ENCODE data around the gene ATF2. TPM values are rescaled to one million over a fixed set of nuclear protein-coding genes. Genes with fewer than 3 reads are reported as not detected.

The ATF2 gene
- total and polyA plus RNA-seq, 9 of the 15 experiments (the other 6 are each of a cell fraction or from before 2014, with no cell fraction given), result 24.2 to 111 (median 45.9) TPM

- TF ChIP-seq STAT6 (CRISPR knock-in tag; IDR thresholded peaks at IDR 0.05) (no peak), ZNF277 (CRISPR knock-in tag; IDR thresholded peaks at IDR 0.05; ENCODE audit: borderline replicate concordance) (no peak), TRIM28 (IDR thresholded peaks at IDR 0.05) (peak; percentile 53; the same call in 1 of the 2 replicates), ZBTB8A (IDR thresholded peaks at IDR 0.05; ENCODE audit: partially characterized antibody) (no peak), MBD1 (CRISPR knock-in tag; IDR thresholded peaks at IDR 0.05) (no peak), CREB1 (IDR thresholded peaks at IDR 0.05) (no peak), CREB1 (CRISPR knock-in tag; IDR thresholded peaks at IDR 0.05) (no peak), ZNF445 (CRISPR knock-in tag; IDR thresholded peaks at IDR 0.05; ENCODE audit: low read depth) (peak; percentile 94), ZNF146 (CRISPR knock-in tag; IDR thresholded peaks at IDR 0.05; ENCODE audit: unreplicated experiment) (no peak), ARID3A (IDR thresholded peaks at IDR 0.05; ENCODE audit: borderline replicate concordance, low read depth, low read length) (no peak), GTF2E2 (tag; IDR thresholded peaks at IDR 0.05) (no peak)
Observed at GRCh38 chr2:175164235-175164634, 3.8 kb downstream of the ATF2 start (continued).
